K562 (cell line): ENCODE data around the gene NR6A1. TPM values are rescaled to one million over a fixed set of nuclear protein-coding genes. Genes with fewer than 3 reads are reported as not detected.

Source experiments
- FOXA3 ChIP-seq, 2 experiments: fragments of 450-650 bp in 1 of 2; sonication (generic) in 1 of 2; formaldehyde crosslinking; IDR thresholded peaks in 1 of 2; conservative IDR thresholded peaks in 1 of 2; 2 replicates each; pipeline versions ENCODE4 v1.4.0 to v1.8.0; 2020 to 2022; ENCODE audit warnings: mild to moderate bottlenecking in 2 of 2, missing genetic modification reagents in 1 of 2
- HDAC8 ChIP-seq: fragments of 450-650 bp; IDR thresholded peaks from 2 replicates; pipeline ENCODE4 v1.6.1; 2016; ENCODE audit warnings: mild to moderate bottlenecking, missing genetic modification characterization, moderate library complexity, missing compliant biosample characterization
- HLTF ChIP-seq: fragments of 450-650 bp; IDR thresholded peaks from 2 replicates; pipeline ENCODE4 v1.6.1; 2016
- HNRNPH1 ChIP-seq: fragments of 200-400 bp; formaldehyde crosslinking; optimal IDR thresholded peaks from 2 replicates; pipeline ENCODE3; 2017; ENCODE audit warnings: low read depth, mild to moderate bottlenecking, low read length, moderate library complexity
- IFI16 ChIP-seq: fragments of 250-450 bp; sonication (Bioruptor Pico); IDR thresholded peaks from 2 replicates; pipeline ENCODE4 v2.1.2; 2022; ENCODE audit warnings: mild to moderate bottlenecking, inconsistent platforms
- MCM7 ChIP-seq, 2 experiments: fragments of 450-650 bp; IDR thresholded peaks; 2 replicates each; pipeline ENCODE4 v1.6.1; 2016 to 2018
- MYC ChIP-seq, 2 experiments: fragments of 250-450 bp in 1 of 2; sonication (Bioruptor Pico) in 1 of 2; IDR thresholded peaks; 2 replicates each; pipeline versions ENCODE4 v1.5.1 to v1.6.1; 2012 to 2021; ENCODE audit warnings: low read depth in 2 of 2, borderline replicate concordance in 1 of 2, improper control_type of control experiment in 1 of 2, low read length in 1 of 2, mild to moderate bottlenecking in 1 of 2, moderate library complexity in 1 of 2
- RAD21 ChIP-seq, 2 experiments: fragments of 250-450 bp in 1 of 2; fragments of 450-650 bp in 1 of 2; sonication (Bioruptor Pico) in 1 of 2; formaldehyde crosslinking in 1 of 2; IDR thresholded peaks in 1 of 2; conservative IDR thresholded peaks in 1 of 2; 2 replicates each; pipeline versions ENCODE4 v1.4.0 to v1.8.0; 2020 to 2022; ENCODE audit warnings: mild to moderate bottlenecking in 2 of 2, moderate library complexity in 1 of 2
- RBFOX2 ChIP-seq: fragments of 200-400 bp; formaldehyde crosslinking; IDR thresholded peaks from 2 replicates; pipeline ENCODE4 v1.6.1; 2017; ENCODE audit warnings: low read depth, mild to moderate bottlenecking, low read length, moderate library complexity
- SAFB2 ChIP-seq: fragments of 200-400 bp; formaldehyde crosslinking; IDR thresholded peaks from 2 replicates; pipeline ENCODE4 v1.6.1; 2018; ENCODE audit warnings: borderline replicate concordance, low read length, low read depth, moderate library complexity; ENCODE audit not compliant: severe bottlenecking
- SMAD1 ChIP-seq: fragments of 150-350 bp; IDR thresholded peaks from 2 replicates; pipeline ENCODE4 v1.6.1; 2014; ENCODE audit warnings: low read length, low read depth; ENCODE audit not compliant: partially characterized antibody
- SRSF1 ChIP-seq: fragments of 200-400 bp; formaldehyde crosslinking; IDR thresholded peaks from 2 replicates; pipeline ENCODE4 v1.6.1; 2017; ENCODE audit warnings: mild to moderate bottlenecking, low read depth, low read length, moderate library complexity
- STAG1 ChIP-seq: sonication (generic); formaldehyde crosslinking; IDR thresholded peaks from 2 replicates; pipeline ENCODE4 v1.5.0; 2020; ENCODE audit warnings: missing genetic modification reagents, borderline replicate concordance
- TGIF2 ChIP-seq: sonication (generic); formaldehyde crosslinking; IDR thresholded peaks from 2 replicates; pipeline ENCODE4 v1.8.1; 2022; ENCODE audit warnings: mild to moderate bottlenecking, missing genetic modification reagents, moderate library complexity
- XRCC4 ChIP-seq: IDR thresholded peaks from one replicate; pipeline ENCODE4 v1.6.1; 2011; ENCODE audit not compliant: insufficient read depth, insufficient read length; ENCODE audit errors: extremely low read depth
- YY1 ChIP-seq, 3 experiments: IDR thresholded peaks; 2 replicates each; pipeline ENCODE4 v1.6.1; 2011; ENCODE audit warnings: low read length in 2 of 3, mild to moderate bottlenecking in 2 of 3, moderate library complexity in 2 of 3, borderline replicate concordance in 1 of 3, control low read depth in 1 of 3, low read depth in 1 of 3; ENCODE audit not compliant: insufficient read depth in 3 of 3, insufficient replicate concordance in 2 of 3, control insufficient read depth in 1 of 3, insufficient read length in 1 of 3; ENCODE audit errors: extremely low read depth in 1 of 3
- ZFP1 ChIP-seq: fragments of 450-650 bp; formaldehyde crosslinking; IDR thresholded peaks from 2 replicates; pipeline ENCODE4 v1.4.0; 2020; ENCODE audit warnings: mild to moderate bottlenecking, mixed read lengths
- ZZZ3 ChIP-seq: fragments of 450-650 bp; IDR thresholded peaks from 2 replicates; pipeline ENCODE4 v1.6.1; 2016; ENCODE audit warnings: antibody characterized with exemption, mild to moderate bottlenecking, moderate library complexity
- polyA plus RNA-seq, 8 experiments: library from polyadenylated mRNA; depleted of rRNA in 4 of 8; stranded (reverse) in 5 of 8; unstranded in 3 of 8; fragments of >200 nt; fragmentation: Nextera tagmentation in 2 of 8; fragmentation: Illumina TruSeq in 1 of 8; extraction: Ambion mirVana in 2 of 8; extraction: Trizol in 1 of 8; gene quantifications; 2 replicates each; pipeline versions ENCODE4 v1.2.1 to v1.2.3, GENCODE V29; 2011 to 2014; ENCODE audit warnings: inconsistent platforms in 1 of 8, missing spikeins in 1 of 8
- total RNA-seq, 7 experiments: library from RNA; depleted of rRNA in 6 of 7; stranded (reverse); fragments of >200 nt in 6 of 7; fragmentation: Illumina TruSeq in 2 of 7; extraction: Trizol in 2 of 7; gene quantifications; 2 replicates each; pipeline versions ENCODE4 v1.2.1 to v1.2.3, GENCODE V29; 2011 to 2021; ENCODE audit warnings: low replicate concordance in 1 of 7
- TF ChIP-seq, protein P1 (sequence below): IDR thresholded peaks from 2 replicates; pipeline ENCODE4 v1.6.1; 2011; ENCODE audit warnings: borderline replicate concordance, low read depth, mild to moderate bottlenecking, moderate library complexity, low read length; ENCODE audit not compliant: insufficient read depth, poor library complexity, severe bottlenecking
- TF ChIP-seq, protein P2 (sequence below), 2 experiments: fragments of 450-650 bp; IDR thresholded peaks; 2 replicates each; pipeline ENCODE4 v1.6.1; 2016

Gene NR6A1
- total and polyA plus RNA-seq, 9 of the 15 experiments (the other 6 are each of a cell fraction or from before 2014, with no cell fraction given): 9.7 to 55.4 (median 28.3) TPM

DNA sequence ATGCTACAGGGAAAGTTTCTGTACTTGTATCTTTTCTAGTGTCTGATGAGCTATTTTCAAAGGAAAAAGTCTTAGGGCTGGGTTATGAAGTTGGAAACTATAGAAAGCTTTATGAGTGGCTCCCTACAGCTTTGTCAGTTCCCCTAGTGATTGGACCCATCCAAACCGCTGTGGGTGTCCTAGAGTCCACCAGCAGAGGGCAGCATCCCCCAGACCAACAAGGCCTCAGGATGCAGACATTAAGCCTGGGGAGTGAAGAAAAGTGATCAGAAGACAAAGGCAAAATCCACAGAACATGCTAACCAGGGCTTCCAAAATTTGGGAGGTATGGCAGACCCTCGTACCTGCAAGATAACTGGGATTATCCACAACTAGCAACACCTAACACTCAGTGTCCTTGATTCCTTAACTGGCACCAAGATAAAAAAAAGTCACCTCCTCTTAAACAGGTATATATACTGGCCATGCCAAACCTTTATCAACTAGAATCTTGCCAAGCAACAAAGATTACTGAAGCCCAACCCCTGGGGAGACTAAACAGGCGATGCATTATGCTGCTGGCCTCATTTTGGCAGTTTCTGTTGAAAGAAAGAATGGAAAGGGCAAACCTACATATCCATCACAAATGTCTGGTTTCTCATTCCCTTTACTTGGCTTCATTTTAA, 153.5 kb downstream of the NR6A1 start (continued):
- no peak for TF ChIP-seq HDAC8 (tag)
- no peak for TF ChIP-seq ZZZ3
- TF ChIP-seq RBFOX2: no peak
- peak; percentile 94 to 97 for TF ChIP-seq RAD21 (CRISPR knock-in tag; conservative IDR thresholded peaks at IDR 0.05 in 1 of 2, IDR thresholded peaks at IDR 0.05 in 1 of 2)
- TF ChIP-seq SMAD1: no peak
- TF ChIP-seq MYC (IDR thresholded peaks at IDR 0.05; ENCODE audit: low read depth, low read length): 0 out of 2 replicates have a peak, but pooled peaks have one; percentile 25
- no peak for TF ChIP-seq MYC (CRISPR knock-in tag; IDR thresholded peaks at IDR 0.05; ENCODE audit: borderline replicate concordance, low read depth)
- TF ChIP-seq, protein P1, sequence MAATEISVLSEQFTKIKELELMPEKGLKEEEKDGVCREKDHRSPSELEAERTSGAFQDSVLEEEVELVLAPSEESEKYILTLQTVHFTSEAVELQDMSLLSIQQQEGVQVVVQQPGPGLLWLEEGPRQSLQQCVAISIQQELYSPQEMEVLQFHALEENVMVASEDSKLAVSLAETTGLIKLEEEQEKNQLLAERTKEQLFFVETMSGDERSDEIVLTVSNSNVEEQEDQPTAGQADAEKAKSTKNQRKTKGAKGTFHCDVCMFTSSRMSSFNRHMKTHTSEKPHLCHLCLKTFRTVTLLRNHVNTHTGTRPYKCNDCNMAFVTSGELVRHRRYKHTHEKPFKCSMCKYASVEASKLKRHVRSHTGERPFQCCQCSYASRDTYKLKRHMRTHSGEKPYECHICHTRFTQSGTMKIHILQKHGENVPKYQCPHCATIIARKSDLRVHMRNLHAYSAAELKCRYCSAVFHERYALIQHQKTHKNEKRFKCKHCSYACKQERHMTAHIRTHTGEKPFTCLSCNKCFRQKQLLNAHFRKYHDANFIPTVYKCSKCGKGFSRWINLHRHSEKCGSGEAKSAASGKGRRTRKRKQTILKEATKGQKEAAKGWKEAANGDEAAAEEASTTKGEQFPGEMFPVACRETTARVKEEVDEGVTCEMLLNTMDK: peak; percentile 47
- no peak for TF ChIP-seq ZFP1 (CRISPR knock-in tag)
- TF ChIP-seq, protein P2, sequence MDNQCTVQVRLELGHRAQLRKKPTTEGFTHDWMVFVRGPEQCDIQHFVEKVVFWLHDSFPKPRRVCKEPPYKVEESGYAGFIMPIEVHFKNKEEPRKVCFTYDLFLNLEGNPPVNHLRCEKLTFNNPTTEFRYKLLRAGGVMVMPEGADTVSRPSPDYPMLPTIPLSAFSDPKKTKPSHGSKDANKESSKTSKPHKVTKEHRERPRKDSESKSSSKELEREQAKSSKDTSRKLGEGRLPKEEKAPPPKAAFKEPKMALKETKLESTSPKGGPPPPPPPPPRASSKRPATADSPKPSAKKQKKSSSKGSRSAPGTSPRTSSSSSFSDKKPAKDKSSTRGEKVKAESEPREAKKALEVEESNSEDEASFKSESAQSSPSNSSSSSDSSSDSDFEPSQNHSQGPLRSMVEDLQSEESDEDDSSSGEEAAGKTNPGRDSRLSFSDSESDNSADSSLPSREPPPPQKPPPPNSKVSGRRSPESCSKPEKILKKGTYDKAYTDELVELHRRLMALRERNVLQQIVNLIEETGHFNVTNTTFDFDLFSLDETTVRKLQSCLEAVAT (IDR thresholded peaks at IDR 0.05): 0 out of 4 replicates have a peak, but pooled peaks of 1 of the 2 experiments have one; percentile 28
- TF ChIP-seq HLTF: no peak
- peak; percentile 32; the same call in 1 of the 2 replicates for TF ChIP-seq STAG1
- no peak for TF ChIP-seq IFI16 (CRISPR knock-in tag)
- TF ChIP-seq FOXA3 (CRISPR knock-in tag; conservative IDR thresholded peaks at IDR 0.05 in 1 of 2, IDR thresholded peaks at IDR 0.05 in 1 of 2): 0 out of 4 replicates have a peak, but pooled peaks of 1 of the 2 experiments have one; percentile 31
- no peak for TF ChIP-seq MCM7 (IDR thresholded peaks at IDR 0.05)
- TF ChIP-seq XRCC4: no peak
- no peak for TF ChIP-seq SAFB2
- no peak for TF ChIP-seq TGIF2 (CRISPR knock-in tag)
- TF ChIP-seq SRSF1: no peak
- TF ChIP-seq HNRNPH1: no peak
- TF ChIP-seq YY1 (IDR thresholded peaks at IDR 0.05; ENCODE audit: borderline replicate concordance in 1 of 3, control insufficient read depth in 1 of 3, extremely low read depth in 1 of 3, insufficient read depth in 3 of 3, insufficient read length in 1 of 3, insufficient replicate concordance in 2 of 3, low read depth in 1 of 3, low read length in 2 of 3): peak in 2 of 3 experiments; percentile 40 to 41
